Hindlimb muscle (tissue), 1 donor: ENCODE data around the gene KRT12. TPM values are rescaled to one million over a fixed set of nuclear protein-coding genes. Genes with fewer than 3 reads are reported as not detected.
A peak's percentile ranks its signal among the peaks of the same experiment; 100 is the strongest.

Experiments
- DNase-seq: peaks from one replicate; pipeline ENCODE4 v3.0.0-alpha.2; 2013
- polyA plus RNA-seq: library from polyadenylated mRNA; unstranded; fragments of 120-200 nt; gene quantifications from one replicate; pipeline ENCODE4 v1.2.1, GENCODE V29; 2013; ENCODE audit not compliant: insufficient read length

The KRT12 gene
- polyA plus RNA-seq, 1 donor, result 0.31 TPM

- no peak for DNase-seq
Measured at GRCh38 chr17:40843242-40843641, 23.8 kb downstream of the KRT12 start.

- DNase-seq, result no peak
Measured at GRCh38 chr17:40841246-40841645, 25.8 kb downstream of the KRT12 start.

- no peak for DNase-seq
Measured at GRCh38 chr17:40839194-40839593, 27.8 kb downstream of the KRT12 start.

DNA sequence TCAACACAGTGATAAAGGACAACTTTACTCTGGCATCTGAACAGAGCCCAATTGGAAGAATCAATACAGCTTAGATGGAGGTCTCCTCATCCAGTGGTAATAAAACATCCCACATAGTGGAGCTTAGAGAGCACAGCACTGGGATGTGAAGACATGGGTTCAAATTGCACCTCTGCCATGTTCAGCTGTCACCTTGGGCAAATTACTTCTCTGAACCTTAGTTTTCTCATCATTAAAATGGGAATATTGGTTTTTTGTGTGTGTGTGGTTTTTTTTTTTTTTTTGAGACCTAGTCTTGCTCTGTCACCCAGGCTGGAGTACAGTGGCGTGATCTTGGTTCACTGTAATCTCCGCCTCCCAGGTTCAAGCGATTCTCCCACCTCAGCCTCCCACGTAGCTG is 31.0 kb downstream of the KRT12 start:
- DNase-seq, result no peak

DNA sequence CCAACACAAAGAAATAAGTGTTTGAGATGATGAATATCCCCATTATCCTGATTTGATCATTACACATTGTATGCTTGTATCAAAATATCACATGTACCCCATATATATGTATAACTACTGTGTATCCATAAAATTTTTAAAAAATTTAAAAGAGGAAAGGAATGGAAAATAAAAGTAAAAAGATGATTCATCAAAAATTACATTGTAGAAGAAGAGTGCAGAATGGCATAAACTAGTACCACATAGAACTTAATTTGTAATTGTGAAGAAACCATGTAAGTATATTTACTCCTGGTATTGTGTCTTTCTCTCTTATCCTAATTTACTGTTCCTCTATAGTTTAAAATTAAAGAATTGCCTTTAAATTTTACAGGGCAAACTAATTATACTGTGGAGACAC is 33.1 kb downstream of the KRT12 start:
- no peak for DNase-seq

- no peak for DNase-seq
Measured at GRCh38 chr17:40832840-40833239, 34.2 kb downstream of the KRT12 start.

DNA sequence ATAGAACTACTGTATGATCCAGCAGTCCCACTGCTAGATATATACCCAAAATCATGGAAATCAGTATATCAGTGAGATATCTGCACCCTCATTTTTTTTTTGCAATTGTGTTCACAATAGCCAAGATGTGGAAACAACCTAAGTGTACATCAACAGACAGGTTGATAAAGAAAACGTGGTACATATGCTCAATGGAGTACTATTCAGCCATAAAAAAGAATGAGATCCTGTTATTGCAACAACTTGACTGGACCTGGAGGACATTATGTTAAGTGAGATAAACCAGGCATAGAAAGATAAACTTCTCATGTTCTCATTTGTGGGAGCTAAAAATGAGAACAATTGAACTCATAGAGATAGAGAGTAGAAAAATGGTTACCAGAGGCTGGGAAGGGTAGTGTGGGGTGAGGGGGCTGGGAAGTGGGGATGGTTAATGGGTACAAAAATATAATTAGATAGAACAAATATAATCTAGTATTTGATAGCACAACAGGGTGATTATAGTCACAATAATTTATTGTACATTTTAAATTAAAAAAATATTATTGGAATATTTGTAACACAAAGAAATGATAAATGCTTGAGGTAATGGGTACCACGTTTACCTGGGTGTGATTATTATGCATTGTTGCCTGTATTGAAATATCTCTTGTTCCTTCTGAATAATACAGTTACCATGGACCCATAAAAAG is 36.8 kb downstream of the KRT12 start:
- DNase-seq, result no peak

DNA sequence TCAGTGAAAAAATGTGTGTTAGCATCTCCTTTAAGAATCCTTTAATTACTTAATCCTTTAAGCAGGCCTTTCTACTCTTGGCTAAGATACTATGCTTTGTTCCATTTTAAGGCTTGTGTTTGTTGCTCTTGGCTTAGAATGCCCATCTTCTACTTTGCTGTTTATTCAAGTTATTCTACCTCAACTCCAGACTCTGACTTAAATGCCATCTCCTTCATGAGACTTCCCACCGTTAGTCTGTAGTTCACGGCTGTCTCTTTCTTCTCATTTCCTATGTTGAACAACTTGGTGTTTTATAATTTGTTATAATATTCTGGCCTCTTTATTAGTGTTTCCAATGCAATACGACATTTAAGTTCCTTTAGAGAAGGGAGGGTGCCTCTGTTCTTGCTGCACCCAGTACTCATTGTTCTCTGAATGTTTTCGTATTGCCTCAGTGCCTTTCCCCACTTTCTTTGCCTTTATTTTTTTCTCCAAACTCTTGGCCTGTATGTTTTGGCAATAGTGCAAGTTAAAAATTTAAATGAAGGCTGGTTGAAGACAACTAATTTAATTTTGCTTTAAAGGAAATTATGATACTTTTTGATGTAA is 38.5 kb downstream of the KRT12 start:
- DNase-seq, result no peak

- no peak for DNase-seq
Measured at GRCh38 chr17:40827746-40828453, 39.1 kb downstream of the KRT12 start.

- no peak for DNase-seq
Measured at GRCh38 chr17:40825599-40825998, 41.4 kb downstream of the KRT12 start.

- DNase-seq, result no peak
Measured at GRCh38 chr17:40824015-40824832, 42.8 kb downstream of the KRT12 start.

GRCh38 chr17:40822132-40822812 is 44.8 kb downstream of the KRT12 start, which contains the start of gene KRT10:
KRT10 (minus strand) TSS chr17:40822614; CDS start chr17:40822585, 29 bp downstream.
- DNase-seq, result no peak

DNA sequence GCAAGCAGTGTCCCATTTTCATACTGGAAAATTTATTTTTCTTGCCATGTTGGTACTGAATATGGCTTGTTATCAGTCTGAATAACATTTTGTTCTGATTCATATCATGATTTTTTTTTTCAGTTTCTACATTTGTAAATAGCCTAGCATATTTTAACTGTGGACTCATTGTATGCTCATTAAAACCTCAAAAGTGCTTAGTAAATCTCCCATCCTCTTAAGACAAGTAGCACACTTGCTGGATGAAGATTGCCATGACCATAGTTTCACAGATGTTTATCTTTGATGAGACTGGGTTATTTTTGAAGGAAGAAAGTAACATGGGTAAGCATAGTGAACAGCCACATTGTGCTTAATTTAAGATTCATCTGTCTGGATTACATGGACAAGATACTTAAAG is 45.5 kb downstream of the KRT12 start:
- DNase-seq, result no peak

GRCh38 chr17:40820228-40820838 is 46.7 kb downstream of the KRT12 start:
- no peak for DNase-seq

- DNase-seq, result peak; percentile 32
Measured at GRCh38 chr17:40819528-40820125, 47.4 kb downstream of the KRT12 start.

- DNase-seq, result peak; percentile 81
Measured at GRCh38 chr17:40818733-40819527, 48.1 kb downstream of the KRT12 start.

- DNase-seq, result no peak
Measured at GRCh38 chr17:40818343-40818732, 48.7 kb downstream of the KRT12 start.

GRCh38 chr17:40817103-40817682 is 49.8 kb downstream of the KRT12 start:
- no peak for DNase-seq

- DNase-seq, result no peak
Measured at GRCh38 chr17:40816569-40816968, 50.5 kb downstream of the KRT12 start.

- DNase-seq, result no peak
Measured at GRCh38 chr17:40815381-40815780, 51.6 kb downstream of the KRT12 start.
